Nephron progenitor cell (in vitro differentiated cells): ENCODE measurements around the gene KIAA1755.

ENCODE experiments used
- DNase-seq: peaks from one replicate; pipeline ENCODE4 v3.0.0; 2021
- H3K27ac Mint-ChIP-seq: 2 replicates; pipeline ENCODE4 v1.8.0; 2021; ENCODE audit warnings: mild to moderate bottlenecking, moderate library complexity, mixed read lengths
- H3K27me3 Mint-ChIP-seq: 2 replicates; pipeline ENCODE4 v1.8.0; 2021; ENCODE audit warnings: mild to moderate bottlenecking, low read depth, mixed read lengths; ENCODE audit not compliant: poor library complexity
- H3K36me3 Mint-ChIP-seq: 2 replicates; pipeline ENCODE4 v1.8.0; 2021; ENCODE audit warnings: low read depth, mixed read lengths
- H3K4me1 Mint-ChIP-seq: 2 replicates; pipeline ENCODE4 v1.8.0; 2021; ENCODE audit warnings: mixed read lengths
- H3K4me3 Mint-ChIP-seq: 2 replicates; pipeline ENCODE4 v1.8.0; 2021; ENCODE audit warnings: mild to moderate bottlenecking, moderate library complexity, mixed read lengths
- H3K9me3 Mint-ChIP-seq: 2 replicates; pipeline ENCODE4 v1.8.0; 2021; ENCODE audit warnings: mild to moderate bottlenecking, moderate library complexity, mixed read lengths
- CTCF ChIP-seq: fragments of 200-600 bp; sonication (generic); IDR thresholded peaks from 2 replicates; pipeline ENCODE4 v1.5.0; 2021; ENCODE audit warnings: antibody characterized with exemption

Gene KIAA1755

GRCh38 chr20:38181971-38182370 lies 78.6 kb downstream of the KIAA1755 start:
- H3K4me3 Mint-ChIP-seq, result no peak overlapping the region
- TF ChIP-seq CTCF, result no peak
- DNase-seq, result no peak
- H3K9me3 Mint-ChIP-seq, result peaks cover 3% of the 10 kb centered on the region
- H3K36me3 Mint-ChIP-seq, result no peaks in the 10 kb centered on the region
- no peak overlapping the region for H3K27ac Mint-ChIP-seq
- peaks cover 13% of the 10 kb centered on the region for H3K27me3 Mint-ChIP-seq
- H3K4me1 Mint-ChIP-seq, result peaks cover 72% of the 10 kb centered on the region

- peaks cover 79% of the 10 kb centered on the region for H3K4me1 Mint-ChIP-seq
- TF ChIP-seq CTCF, result no peak
- H3K36me3 Mint-ChIP-seq, result no peaks in the 10 kb centered on the region
These were observed 79.2 kb downstream of the KIAA1755 start for GRCh38 chr20:38181207-38181801.

GRCh38 chr20:38180781-38181180 lies 79.8 kb downstream of the KIAA1755 start:
- Mint-ChIP-seq H3K27me3 (peaks cover 13% of the 10 kb centered on the region), H3K9me3 (peaks cover 3% of the 10 kb centered on the region), H3K4me3 (no peak overlapping the region), H3K36me3 (no peaks in the 10 kb centered on the region), H3K27ac (peak overlapping the region; percentile 90), H3K4me1 (peaks cover 81% of the 10 kb centered on the region)
- no peak for TF ChIP-seq CTCF
- DNase-seq, result no peak

More at GRCh38 chr20:38181207-38181801, 79.2 kb downstream of the KIAA1755 start:
- Mint-ChIP-seq H3K4me3 (no peak overlapping the region), H3K27ac (peak overlapping the region; percentile 90), H3K9me3 (peaks cover 3% of the 10 kb centered on the region), H3K27me3 (peaks cover 13% of the 10 kb centered on the region)
- DNase-seq, result peak; percentile 28

GRCh38 chr20:38179846-38180245 lies 80.7 kb downstream of the KIAA1755 start:
- TF ChIP-seq CTCF, result no peak
- Mint-ChIP-seq H3K9me3 (peaks cover 3% of the 10 kb centered on the region), H3K27ac (peak overlapping the region; percentile 9), H3K27me3 (peaks cover 13% of the 10 kb centered on the region), H3K36me3 (no peaks in the 10 kb centered on the region), H3K4me3 (no peak overlapping the region), H3K4me1 (peaks cover 89% of the 10 kb centered on the region)
- DNase-seq, result no peak

GRCh38 chr20:38178581-38178980 lies 82.0 kb downstream of the KIAA1755 start:
- Mint-ChIP-seq H3K27ac (peak overlapping the region; percentile 59), H3K4me3 (no peak overlapping the region), H3K27me3 (peaks cover 17% of the 10 kb centered on the region), H3K36me3 (no peaks in the 10 kb centered on the region), H3K4me1 (peaks cover 89% of the 10 kb centered on the region), H3K9me3 (peaks cover 3% of the 10 kb centered on the region)
- no peak for DNase-seq
- no peak for TF ChIP-seq CTCF

- peak overlapping the region; percentile 13 for H3K4me3 Mint-ChIP-seq
- DNase-seq, result no peak
- H3K27ac Mint-ChIP-seq, result no peak overlapping the region
- H3K27me3 Mint-ChIP-seq, result peaks cover 17% of the 10 kb centered on the region
- peaks cover 89% of the 10 kb centered on the region for H3K4me1 Mint-ChIP-seq
- no peaks in the 10 kb centered on the region for H3K36me3 Mint-ChIP-seq
- H3K9me3 Mint-ChIP-seq, result peaks cover 3% of the 10 kb centered on the region
- no peak for TF ChIP-seq CTCF
These were observed 82.5 kb downstream of the KIAA1755 start for GRCh38 chr20:38178065-38178491.
